VCaP (cell line): ENCODE measurements around the gene CCDC102A.

ENCODE experiments used
- H3K27ac ChIP-seq: fragments of 450-650 bp; 2 replicates; pipeline ENCODE4 v1.5.1; 2017
- CTCF ChIP-seq: fragments of 450-650 bp; conservative IDR thresholded peaks from 2 replicates; pipeline ENCODE4 v1.5.1; 2017; ENCODE audit warnings: mild to moderate bottlenecking, moderate library complexity

The CCDC102A gene

GRCh38 chr16:57485916-57486857 is 50.2 kb downstream of the CCDC102A start, which contains the start of gene DOK4:
Gene DOK4 (minus strand): TSS chr16:57486493. CDS start chr16:57479507, 6,986 bp downstream.
- no peak within 1 kb of the TSS for H3K27ac ChIP-seq
- TF ChIP-seq CTCF: no peak

- TF ChIP-seq CTCF: no peak
- no peak overlapping the region for H3K27ac ChIP-seq
These were observed 51.1 kb downstream of the CCDC102A start for GRCh38 chr16:57485091-57485915.

- no peak for TF ChIP-seq CTCF
- H3K27ac ChIP-seq: no peak overlapping the region
These were observed 51.8 kb downstream of the CCDC102A start for GRCh38 chr16:57484515-57485005.

- H3K27ac ChIP-seq: no peak overlapping the region
- TF ChIP-seq CTCF: no peak
These were observed 52.5 kb downstream of the CCDC102A start for GRCh38 chr16:57483725-57484514.

GRCh38 chr16:57482845-57483545 is 53.4 kb downstream of the CCDC102A start:
- no peak for TF ChIP-seq CTCF
- H3K27ac ChIP-seq: no peak overlapping the region

GRCh38 chr16:57481421-57481820 is 55.0 kb downstream of the CCDC102A start:
- TF ChIP-seq CTCF: no peak
- no peak overlapping the region for H3K27ac ChIP-seq
